ENCODE measurements around the gene KIFAP3. TPM values are rescaled to one million over a fixed set of nuclear protein-coding genes. Genes with fewer than 3 reads are reported as not detected.

KIFAP3 gene
- total and polyA plus RNA-seq, 4 donors: 4.5 to 11.1 (median 6.9) TPM

DNA sequence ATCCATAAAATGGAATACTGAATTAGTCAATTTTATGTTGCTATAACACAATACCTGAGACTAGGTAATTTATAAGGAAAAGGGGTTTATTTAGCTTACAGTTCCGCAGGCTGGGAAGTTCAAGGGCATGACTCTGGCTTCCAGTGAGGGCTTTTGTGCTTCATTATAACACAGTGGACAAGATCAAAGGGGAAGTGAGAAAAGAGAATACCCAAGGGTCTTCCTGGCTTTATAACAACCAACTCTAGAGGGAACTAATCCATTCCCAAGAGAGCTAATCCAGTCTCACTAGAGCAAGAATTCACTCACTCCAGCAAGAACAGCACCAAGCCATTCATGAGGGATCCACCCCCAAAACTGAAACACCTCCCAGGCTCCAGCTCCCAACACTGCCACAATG is 3.1 kb downstream of the KIFAP3 start:
- DNase-seq (ENCODE audit: low spot score): no peak
- no peak overlapping the region for H3K9ac ChIP-seq (ENCODE audit: low read depth in 1 of 2, low read length in 2 of 2)
- no peaks in the 10 kb centered on the region for H3K36me3 ChIP-seq (ENCODE audit: control insufficient read depth in 4 of 4, insufficient read depth in 3 of 4, low read depth in 1 of 4, low read length in 3 of 4)
- 100% methylated on average over 1 of the region's 1 CpG for WGBS
- no peak overlapping the region for H3K4me3 ChIP-seq (ENCODE audit: low read depth in 1 of 3, low read length in 3 of 3)
- peaks cover 0 to 2% (median 0%) of the 10 kb centered on the region in 4 donors for H3K9me3 ChIP-seq (ENCODE audit: control insufficient read depth in 4 of 4, low read length in 3 of 4)
- H3K4me1 ChIP-seq (ENCODE audit: control insufficient read depth in 4 of 4, insufficient read depth in 4 of 4, low read length in 3 of 4): peaks cover 7 to 30% (median 23%) of the 10 kb centered on the region in 4 donors
- no peaks in the 10 kb centered on the region for H3K27me3 ChIP-seq (ENCODE audit: control insufficient read depth in 4 of 4, insufficient read depth in 4 of 4, low read length in 3 of 4)
- H3K27ac ChIP-seq (ENCODE audit: low read depth in 1 of 2, low read length in 2 of 2): no peak overlapping the region
- TF ChIP-seq, protein P1, sequence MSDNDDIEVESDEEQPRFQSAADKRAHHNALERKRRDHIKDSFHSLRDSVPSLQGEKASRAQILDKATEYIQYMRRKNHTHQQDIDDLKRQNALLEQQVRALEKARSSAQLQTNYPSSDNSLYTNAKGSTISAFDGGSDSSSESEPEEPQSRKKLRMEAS (IDR thresholded peaks at IDR 0.05): no peak
- TF ChIP-seq, protein P2, sequence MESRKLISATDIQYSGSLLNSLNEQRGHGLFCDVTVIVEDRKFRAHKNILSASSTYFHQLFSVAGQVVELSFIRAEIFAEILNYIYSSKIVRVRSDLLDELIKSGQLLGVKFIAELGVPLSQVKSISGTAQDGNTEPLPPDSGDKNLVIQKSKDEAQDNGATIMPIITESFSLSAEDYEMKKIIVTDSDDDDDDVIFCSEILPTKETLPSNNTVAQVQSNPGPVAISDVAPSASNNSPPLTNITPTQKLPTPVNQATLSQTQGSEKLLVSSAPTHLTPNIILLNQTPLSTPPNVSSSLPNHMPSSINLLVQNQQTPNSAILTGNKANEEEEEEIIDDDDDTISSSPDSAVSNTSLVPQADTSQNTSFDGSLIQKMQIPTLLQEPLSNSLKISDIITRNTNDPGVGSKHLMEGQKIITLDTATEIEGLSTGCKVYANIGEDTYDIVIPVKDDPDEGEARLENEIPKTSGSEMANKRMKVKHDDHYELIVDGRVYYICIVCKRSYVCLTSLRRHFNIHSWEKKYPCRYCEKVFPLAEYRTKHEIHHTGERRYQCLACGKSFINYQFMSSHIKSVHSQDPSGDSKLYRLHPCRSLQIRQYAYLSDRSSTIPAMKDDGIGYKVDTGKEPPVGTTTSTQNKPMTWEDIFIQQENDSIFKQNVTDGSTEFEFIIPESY (IDR thresholded peaks at IDR 0.05): no peak
- TF ChIP-seq FOXA1 (IDR thresholded peaks at IDR 0.05) (no peak), RAD21 (IDR thresholded peaks at IDR 0.05) (no peak), TAF1 (conservative IDR thresholded peaks at IDR 0.05) (no peak), RXRA (IDR thresholded peaks at IDR 0.05) (no peak), YY1 (IDR thresholded peaks at IDR 0.05) (no peak), GABPA (IDR thresholded peaks at IDR 0.05 in 1 of 2, conservative IDR thresholded peaks at IDR 0.05 in 1 of 2) (no peak), HNF4G (IDR thresholded peaks at IDR 0.05) (no peak)
- TF ChIP-seq, protein P3, sequence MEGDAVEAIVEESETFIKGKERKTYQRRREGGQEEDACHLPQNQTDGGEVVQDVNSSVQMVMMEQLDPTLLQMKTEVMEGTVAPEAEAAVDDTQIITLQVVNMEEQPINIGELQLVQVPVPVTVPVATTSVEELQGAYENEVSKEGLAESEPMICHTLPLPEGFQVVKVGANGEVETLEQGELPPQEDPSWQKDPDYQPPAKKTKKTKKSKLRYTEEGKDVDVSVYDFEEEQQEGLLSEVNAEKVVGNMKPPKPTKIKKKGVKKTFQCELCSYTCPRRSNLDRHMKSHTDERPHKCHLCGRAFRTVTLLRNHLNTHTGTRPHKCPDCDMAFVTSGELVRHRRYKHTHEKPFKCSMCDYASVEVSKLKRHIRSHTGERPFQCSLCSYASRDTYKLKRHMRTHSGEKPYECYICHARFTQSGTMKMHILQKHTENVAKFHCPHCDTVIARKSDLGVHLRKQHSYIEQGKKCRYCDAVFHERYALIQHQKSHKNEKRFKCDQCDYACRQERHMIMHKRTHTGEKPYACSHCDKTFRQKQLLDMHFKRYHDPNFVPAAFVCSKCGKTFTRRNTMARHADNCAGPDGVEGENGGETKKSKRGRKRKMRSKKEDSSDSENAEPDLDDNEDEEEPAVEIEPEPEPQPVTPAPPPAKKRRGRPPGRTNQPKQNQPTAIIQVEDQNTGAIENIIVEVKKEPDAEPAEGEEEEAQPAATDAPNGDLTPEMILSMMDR (IDR thresholded peaks at IDR 0.05; ENCODE audit: low read depth, low read length, missing input control): no peak
- TF ChIP-seq, protein P4, sequence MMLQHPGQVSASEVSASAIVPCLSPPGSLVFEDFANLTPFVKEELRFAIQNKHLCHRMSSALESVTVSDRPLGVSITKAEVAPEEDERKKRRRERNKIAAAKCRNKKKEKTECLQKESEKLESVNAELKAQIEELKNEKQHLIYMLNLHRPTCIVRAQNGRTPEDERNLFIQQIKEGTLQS (IDR thresholded peaks at IDR 0.05): no peak

DNA sequence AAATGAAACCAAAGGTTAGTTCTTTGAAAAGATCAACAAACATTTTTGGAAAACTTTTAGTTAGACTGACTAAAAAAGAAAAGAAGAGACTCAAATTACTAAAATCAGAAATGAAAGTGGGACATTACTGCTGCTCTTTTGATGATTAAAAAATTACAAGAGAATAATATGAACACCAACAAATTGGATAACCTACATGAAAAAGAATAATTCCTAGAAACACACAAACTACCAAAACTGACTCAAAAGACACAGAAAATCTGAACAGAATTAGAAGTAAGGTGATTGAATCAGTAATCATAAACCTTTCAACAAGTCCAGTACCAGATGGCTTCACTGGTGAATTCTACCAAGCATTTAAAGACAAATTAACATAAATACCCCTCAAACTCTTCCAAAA is 5.6 kb downstream of the KIFAP3 start:
- H3K36me3 ChIP-seq (ENCODE audit: control insufficient read depth in 4 of 4, insufficient read depth in 3 of 4, low read depth in 1 of 4, low read length in 3 of 4): no peaks in the 10 kb centered on the region
- peak overlapping the region; percentile 1 to 42 for H3K9ac ChIP-seq (ENCODE audit: low read depth in 1 of 2, low read length in 2 of 2)
- no peak for DNase-seq (ENCODE audit: low spot score)
- TF ChIP-seq, protein P5, sequence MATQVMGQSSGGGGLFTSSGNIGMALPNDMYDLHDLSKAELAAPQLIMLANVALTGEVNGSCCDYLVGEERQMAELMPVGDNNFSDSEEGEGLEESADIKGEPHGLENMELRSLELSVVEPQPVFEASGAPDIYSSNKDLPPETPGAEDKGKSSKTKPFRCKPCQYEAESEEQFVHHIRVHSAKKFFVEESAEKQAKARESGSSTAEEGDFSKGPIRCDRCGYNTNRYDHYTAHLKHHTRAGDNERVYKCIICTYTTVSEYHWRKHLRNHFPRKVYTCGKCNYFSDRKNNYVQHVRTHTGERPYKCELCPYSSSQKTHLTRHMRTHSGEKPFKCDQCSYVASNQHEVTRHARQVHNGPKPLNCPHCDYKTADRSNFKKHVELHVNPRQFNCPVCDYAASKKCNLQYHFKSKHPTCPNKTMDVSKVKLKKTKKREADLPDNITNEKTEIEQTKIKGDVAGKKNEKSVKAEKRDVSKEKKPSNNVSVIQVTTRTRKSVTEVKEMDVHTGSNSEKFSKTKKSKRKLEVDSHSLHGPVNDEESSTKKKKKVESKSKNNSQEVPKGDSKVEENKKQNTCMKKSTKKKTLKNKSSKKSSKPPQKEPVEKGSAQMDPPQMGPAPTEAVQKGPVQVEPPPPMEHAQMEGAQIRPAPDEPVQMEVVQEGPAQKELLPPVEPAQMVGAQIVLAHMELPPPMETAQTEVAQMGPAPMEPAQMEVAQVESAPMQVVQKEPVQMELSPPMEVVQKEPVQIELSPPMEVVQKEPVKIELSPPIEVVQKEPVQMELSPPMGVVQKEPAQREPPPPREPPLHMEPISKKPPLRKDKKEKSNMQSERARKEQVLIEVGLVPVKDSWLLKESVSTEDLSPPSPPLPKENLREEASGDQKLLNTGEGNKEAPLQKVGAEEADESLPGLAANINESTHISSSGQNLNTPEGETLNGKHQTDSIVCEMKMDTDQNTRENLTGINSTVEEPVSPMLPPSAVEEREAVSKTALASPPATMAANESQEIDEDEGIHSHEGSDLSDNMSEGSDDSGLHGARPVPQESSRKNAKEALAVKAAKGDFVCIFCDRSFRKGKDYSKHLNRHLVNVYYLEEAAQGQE (IDR thresholded peaks at IDR 0.05): no peak
- TF ChIP-seq GABPA (IDR thresholded peaks at IDR 0.05 in 1 of 2, conservative IDR thresholded peaks at IDR 0.05 in 1 of 2) (no peak), HNF4A (conservative IDR thresholded peaks at IDR 0.05) (no peak), RXRA (IDR thresholded peaks at IDR 0.05) (no peak), NR2F2 (IDR thresholded peaks at IDR 0.05) (no peak), RAD21 (IDR thresholded peaks at IDR 0.05) (no peak), JUND (IDR thresholded peaks at IDR 0.05) (no peak), TAF1 (conservative IDR thresholded peaks at IDR 0.05) (no peak), FOXA1 (IDR thresholded peaks at IDR 0.05) (no peak), YY1 (IDR thresholded peaks at IDR 0.05) (no peak), FOXA2 (IDR thresholded peaks at IDR 0.05) (no peak), EGR1 (IDR thresholded peaks at IDR 0.05; ENCODE audit: low read depth in 2 of 2) (no peak)
- TF ChIP-seq, protein P4 (IDR thresholded peaks at IDR 0.05): no peak
- TF ChIP-seq, protein P3 (IDR thresholded peaks at IDR 0.05; ENCODE audit: low read depth, low read length, missing input control): no peak
- TF ChIP-seq, protein P1 (IDR thresholded peaks at IDR 0.05): no peak
- TF ChIP-seq, protein P2 (IDR thresholded peaks at IDR 0.05): no peak
- H3K9me3 ChIP-seq (ENCODE audit: control insufficient read depth in 4 of 4, low read length in 3 of 4): peaks cover 0 to 2% (median 0%) of the 10 kb centered on the region in 4 donors
- H3K4me3 ChIP-seq (ENCODE audit: low read depth in 1 of 3, low read length in 3 of 3): peak overlapping the region in 2 of 3 donors; percentile 18 to 41
- H3K27ac ChIP-seq (ENCODE audit: low read depth in 1 of 2, low read length in 2 of 2): peak overlapping the region; percentile 9 to 60
- peaks cover 5 to 21% (median 18%) of the 10 kb centered on the region in 4 donors for H3K4me1 ChIP-seq (ENCODE audit: control insufficient read depth in 4 of 4, insufficient read depth in 4 of 4, low read length in 3 of 4)
- no peaks in the 10 kb centered on the region for H3K27me3 ChIP-seq (ENCODE audit: control insufficient read depth in 4 of 4, insufficient read depth in 4 of 4, low read length in 3 of 4)
